HG03558 (cell line): ENCODE results near the gene RBM23.
A peak's percentile ranks its signal among the peaks of the same experiment; 100 is the strongest.

ENCODE experiments used
- ATAC-seq: cut with Tn5 transposase; IDR thresholded peaks from one replicate; pipeline ENCODE4 v1.9.1; 2021; ENCODE audit warnings: moderate number of reproducible peaks; ENCODE audit not compliant: unreplicated experiment; ENCODE audit errors: extremely low read depth

The RBM23 gene

GRCh38 chr14:22887260-22887989 lies 31.5 kb downstream of the RBM23 start:
- ATAC-seq = no peak

DNA sequence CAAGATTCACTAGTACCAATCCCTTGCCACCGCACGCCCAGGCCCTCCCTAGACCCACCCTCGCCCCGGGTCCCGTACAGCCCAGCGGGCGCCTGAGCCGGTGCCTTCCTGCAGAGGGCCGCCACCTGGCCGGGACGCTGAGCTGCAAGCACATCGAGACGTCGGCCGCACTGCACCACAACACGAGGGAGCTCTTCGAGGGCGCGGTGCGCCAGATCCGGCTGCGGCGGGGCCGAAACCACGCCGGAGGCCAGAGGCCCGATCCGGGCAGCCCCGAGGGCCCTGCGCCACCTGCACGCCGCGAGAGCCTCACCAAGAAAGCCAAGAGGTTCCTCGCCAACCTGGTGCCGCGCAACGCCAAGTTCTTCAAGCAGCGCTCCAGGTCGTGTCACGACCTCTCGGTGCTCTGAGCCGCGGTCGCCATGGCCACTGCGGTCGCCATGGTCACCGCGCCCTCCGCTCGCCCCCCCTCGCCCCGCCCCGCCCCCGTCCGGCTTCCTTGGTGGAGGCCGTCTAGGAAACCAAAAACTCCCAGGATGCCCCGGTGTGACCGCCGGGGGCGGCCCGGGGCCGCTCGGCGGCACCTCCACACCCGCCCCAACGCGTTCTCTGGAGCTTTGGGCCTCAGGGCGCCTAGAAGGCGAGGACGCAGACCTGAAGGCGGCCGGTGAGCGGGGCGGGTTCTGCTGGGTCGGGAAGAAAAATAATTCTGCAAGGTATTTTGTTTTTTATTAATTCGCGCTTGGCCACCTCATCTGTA lies 32.3 kb downstream of the RBM23 start:
- no peak for ATAC-seq

- ATAC-seq = no peak
These were observed 33.0 kb downstream of the RBM23 start for GRCh38 chr14:22885975-22886374.

DNA sequence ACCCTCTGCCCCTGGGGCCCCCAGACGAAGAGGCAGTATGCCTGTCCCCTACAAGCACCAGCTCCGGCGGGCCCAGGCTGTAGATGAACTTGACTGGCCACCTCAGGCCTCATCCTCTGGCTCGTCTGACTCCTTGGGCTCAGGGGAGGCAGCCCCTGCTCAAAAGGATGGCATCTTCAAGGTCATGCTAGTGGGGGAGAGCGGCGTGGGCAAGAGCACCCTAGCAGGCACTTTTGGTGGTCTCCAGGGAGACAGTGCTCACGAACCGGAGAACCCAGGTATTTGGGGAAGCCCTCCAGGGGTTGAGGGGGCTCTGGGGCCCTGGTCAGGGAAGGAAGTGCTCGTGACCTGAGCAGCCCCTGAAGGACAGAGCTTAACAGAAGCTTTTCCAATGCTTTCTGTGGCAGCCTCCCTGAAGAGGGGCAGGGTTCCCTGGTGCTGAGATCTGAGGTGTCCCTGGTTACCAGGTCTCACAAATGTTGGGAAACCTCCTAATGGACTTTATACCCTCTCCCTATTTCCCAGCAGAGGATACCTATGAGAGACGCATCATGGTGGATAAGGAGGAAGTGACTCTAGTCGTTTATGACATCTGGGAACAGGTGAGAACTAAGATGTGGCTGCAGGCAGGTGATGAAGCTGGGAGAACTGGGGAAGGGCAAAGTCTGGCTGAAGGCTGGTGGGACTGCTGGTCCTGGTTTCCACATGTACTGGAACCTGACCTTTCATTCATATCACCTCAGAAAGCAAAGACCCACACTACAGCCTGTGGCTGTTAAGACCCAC lies 34.0 kb downstream of the RBM23 start:
- no peak for ATAC-seq

- no peak for ATAC-seq
These were observed 34.7 kb downstream of the RBM23 start for GRCh38 chr14:22884076-22884737.

DNA sequence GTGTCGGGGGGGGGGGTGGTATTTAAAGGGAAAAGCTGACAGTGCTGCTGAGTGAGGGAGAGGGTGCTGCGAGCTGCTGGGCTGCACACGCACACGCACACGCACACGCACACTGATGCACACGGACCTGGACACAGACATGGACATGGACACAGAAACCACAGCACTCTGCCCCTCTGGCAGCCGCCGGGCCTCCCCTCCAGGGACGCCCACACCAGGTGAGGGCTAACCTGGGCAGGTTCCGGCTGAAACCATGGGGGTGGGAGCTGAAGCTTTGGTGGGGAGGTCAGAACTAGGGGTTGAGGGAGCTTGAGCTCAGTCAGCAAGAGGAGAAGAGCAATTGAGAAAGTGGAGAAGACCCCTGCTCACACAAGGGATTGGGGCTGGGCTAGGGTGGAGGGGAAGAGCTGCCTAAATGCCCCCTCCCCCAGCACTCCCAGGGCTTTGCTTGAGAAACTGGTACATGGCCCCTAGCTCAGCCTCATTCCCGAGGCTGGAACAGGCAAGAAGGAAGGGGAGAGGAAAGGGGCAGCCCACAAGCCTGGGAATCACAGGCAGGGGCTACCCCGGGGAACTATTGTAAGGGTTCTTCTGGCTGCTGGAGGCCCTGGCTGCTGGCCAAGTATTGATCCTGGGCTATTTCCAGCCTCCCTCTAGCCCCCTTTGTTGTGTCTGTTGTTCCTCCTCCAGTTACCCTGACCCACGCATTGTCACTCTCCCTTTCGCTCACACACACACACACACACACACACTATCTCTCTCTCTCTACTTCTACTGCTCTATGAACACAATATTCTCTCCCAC lies 35.6 kb downstream of the RBM23 start, which contains the start of gene REM2:
REM2 (plus strand) TSS at position 50 of the 804 bp plus-strand sequence; CDS start at position 116, 66 bp downstream.
- ATAC-seq = no peak

DNA sequence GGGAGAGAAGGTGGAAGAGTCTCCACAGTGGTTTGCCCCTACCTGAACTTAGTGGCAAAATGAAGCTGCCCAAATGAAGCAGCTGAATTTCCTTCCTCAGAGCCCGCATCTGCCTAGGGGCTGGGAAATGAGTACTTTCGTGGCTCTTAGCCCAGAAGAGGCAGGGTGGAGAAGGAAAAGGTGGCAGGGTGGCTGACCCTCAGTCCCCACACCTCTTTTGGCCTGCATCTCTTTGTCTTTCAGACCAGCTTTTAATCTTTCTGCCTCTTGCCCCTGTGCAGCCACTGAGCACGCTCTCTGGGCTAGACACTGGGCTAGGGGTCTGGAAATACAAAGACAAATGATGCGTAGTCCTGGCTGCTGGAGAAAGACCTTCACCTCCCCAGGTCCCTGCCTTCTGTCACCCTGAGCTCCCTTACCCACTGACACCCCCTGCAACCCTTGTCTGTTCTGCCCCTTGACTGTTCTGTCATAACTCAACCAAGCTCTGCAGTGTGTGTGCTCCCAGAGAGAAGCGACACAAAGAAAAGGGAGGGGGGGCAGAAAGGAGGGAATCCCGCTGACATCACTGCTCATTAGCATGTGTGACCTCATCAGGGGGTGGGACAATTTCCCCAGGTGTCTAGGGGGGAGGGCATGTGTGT lies 36.3 kb downstream of the RBM23 start:
- ATAC-seq = no peak

DNA sequence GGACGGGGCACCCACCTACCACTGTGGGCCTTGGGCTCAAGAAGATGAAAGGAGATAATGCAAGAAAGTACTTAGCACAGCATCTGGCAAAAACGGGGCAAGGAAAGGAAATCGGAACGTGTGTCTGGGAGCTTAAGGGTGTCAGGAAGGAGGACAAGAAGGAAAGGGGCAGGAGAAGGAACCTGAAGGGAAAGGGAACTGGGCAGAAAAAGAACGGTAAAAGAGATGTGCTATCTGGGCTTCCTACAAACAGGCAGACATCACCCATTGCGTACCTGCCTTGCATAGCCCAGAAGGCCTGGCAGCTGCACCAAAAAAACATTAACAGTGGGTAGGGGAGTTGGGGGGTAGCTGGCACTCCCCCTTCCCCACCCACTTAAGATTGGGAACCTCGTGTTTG lies 36.9 kb downstream of the RBM23 start:
- ATAC-seq = no peak

DNA sequence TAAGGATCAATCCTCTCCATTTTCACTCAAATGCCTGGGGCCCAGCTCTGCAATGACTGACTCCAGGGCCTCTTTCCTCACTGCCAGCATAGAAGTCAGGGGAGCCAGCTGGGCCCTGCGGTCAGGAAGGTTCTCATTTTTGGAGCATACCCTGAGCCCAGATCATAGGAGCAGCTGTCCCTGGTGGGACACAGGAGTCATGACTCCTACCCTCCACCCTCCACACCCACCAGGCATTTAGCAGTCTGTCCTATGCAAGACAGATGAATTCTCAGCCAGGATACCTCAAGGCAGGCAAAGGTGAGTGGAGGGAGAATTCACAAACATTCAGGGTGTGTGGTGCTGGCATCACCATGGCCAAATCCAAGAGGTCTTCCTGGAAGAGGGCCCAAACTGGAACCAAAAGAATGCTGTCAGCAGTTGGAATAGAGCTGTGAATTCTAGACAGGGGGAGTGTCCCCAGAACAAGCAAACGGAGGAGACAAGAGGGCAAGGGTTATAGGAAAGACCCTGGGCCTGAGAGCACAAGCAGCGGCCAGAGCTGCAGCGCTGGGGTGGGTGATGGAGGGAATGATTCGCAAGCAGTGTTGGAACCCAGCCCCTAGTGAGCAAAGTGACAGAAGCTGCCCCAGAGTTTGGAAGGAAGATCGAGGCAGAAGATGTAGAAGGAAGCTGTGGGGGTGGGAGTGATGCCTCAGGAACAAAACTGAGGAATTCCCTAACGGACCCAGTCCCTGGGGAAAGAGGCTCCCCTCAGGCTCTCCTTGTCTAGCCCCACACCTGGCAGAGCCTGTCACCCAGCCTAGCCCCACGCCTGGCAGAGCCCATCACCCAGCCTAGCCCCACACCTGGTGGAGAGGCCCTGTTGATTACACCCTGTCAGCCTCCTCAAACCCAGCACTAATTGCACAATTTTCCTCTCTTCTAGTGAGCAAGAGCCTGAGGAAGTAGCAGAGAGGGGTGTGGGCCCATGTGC lies 40.4 kb downstream of the RBM23 start:
- no peak for ATAC-seq

DNA sequence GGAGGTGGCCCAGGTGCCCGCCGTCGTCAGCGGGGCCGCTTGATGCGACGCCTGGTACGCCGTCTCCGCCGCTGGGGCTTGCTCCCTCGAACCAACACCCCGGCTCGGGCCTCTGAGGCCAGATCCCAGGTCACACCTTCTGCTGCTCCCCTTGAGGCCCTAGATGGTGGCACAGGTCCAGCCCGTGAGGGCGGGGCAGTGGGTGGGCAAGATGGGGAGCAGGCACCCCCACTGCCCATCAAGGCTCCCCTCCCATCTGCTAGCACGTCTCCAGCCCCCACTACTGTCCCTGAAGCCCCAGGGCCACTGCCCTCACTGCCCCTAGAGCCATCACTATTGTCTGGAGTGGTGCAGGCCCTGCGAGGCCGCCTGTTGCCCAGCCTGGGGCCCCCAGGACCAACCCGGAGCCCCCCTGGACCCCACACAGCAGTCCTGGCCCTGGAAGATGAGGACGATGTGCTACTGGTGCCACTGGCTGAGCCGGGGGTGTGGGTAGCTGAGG lies 41.9 kb downstream of the RBM23 start:
- ATAC-seq = no peak

GRCh38 chr14:22875748-22876319 lies 43.1 kb downstream of the RBM23 start:
- ATAC-seq = no peak

GRCh38 chr14:22875003-22875747 lies 43.8 kb downstream of the RBM23 start:
- no peak for ATAC-seq

- no peak for ATAC-seq
These were observed 46.0 kb downstream of the RBM23 start for GRCh38 chr14:22872833-22873520.

DNA sequence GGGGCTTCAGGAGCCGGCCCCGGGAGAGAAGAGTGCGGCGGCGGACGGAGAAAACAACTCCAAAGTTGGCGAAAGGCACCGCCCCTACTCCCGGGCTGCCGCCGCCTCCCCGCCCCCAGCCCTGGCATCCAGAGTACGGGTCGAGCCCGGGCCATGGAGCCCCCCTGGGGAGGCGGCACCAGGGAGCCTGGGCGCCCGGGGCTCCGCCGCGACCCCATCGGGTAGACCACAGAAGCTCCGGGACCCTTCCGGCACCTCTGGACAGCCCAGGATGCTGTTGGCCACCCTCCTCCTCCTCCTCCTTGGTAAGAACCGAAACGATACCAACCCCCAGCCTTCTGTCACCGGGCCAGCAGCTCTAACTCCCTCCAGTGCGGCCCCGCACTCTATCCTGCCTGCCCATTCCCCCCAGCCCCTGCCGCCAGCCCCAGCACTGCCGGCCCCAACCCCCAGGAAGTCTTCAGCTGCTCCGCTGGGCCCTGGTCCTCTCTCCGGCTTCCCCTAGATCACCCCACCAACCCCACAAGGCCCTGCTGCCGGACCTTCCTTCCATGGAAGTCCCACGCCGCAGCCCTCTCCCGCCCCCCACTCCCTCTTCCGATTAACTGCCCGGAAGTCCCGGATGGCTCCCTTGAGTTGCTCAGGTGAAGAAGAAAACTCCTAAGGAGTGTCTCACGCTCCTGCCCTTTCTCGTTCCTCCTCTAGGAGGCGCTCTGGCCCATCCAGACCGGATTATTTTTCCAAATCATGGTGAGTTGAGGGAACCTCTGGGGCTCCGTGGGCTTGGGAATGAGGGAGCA lies 46.7 kb downstream of the RBM23 start:
- ATAC-seq = no peak

- ATAC-seq = peak; percentile 43
These were observed 47.5 kb downstream of the RBM23 start, which contains the start of gene LRP10 for GRCh38 chr14:22871224-22872032. LRP10 (plus strand) TSS chr14:22871740; CDS start chr14:22872304, 564 bp downstream.
